RWPE2 (cell line): ENCODE data around the gene RCOR1.
"Not testable (repeated sequence)": the region's sequence is repeated elsewhere in the genome, so short reads cannot be mapped to it uniquely, and the experiment has no call there.

Experiments
- ATAC-seq: fragments of 200-7000 bp; cut with Tn5 transposase; 3 replicates; pipeline ENCODE4 v1.9.1; 2021; ENCODE audit warnings: low read depth
- DNase-seq: peaks from one replicate; pipeline ENCODE4 v3.0.0-alpha.2; 2020; ENCODE audit warnings: low spot score
- H3K27ac ChIP-seq: fragments of 450-650 bp; 2 replicates; pipeline ENCODE4 v1.5.1; 2017; ENCODE audit warnings: mild to moderate bottlenecking; ENCODE audit not compliant: poor library complexity, severe bottlenecking
- H3K27me3 ChIP-seq: fragments of 250-450 bp; sonication (Bioruptor Pico); 2 replicates; pipeline ENCODE4 v1.5.1; 2021; ENCODE audit warnings: mild to moderate bottlenecking, moderate library complexity; ENCODE audit not compliant: insufficient read depth, poor library complexity, severe bottlenecking
- H3K36me3 ChIP-seq: fragments of 250-450 bp; sonication (Bioruptor Pico); 2 replicates; pipeline ENCODE4 v1.5.1; 2020; ENCODE audit warnings: low read depth, mild to moderate bottlenecking, moderate library complexity
- H3K4me1 ChIP-seq: fragments of 250-450 bp; sonication (Bioruptor Pico); 2 replicates; pipeline ENCODE4 v1.5.1; 2021; ENCODE audit warnings: mild to moderate bottlenecking, moderate library complexity; ENCODE audit not compliant: insufficient read depth, poor library complexity, severe bottlenecking
- H3K4me3 ChIP-seq: fragments of 250-450 bp; sonication (Bioruptor Pico); 2 replicates; pipeline ENCODE4 v1.5.1; 2021; ENCODE audit warnings: mild to moderate bottlenecking, moderate library complexity; ENCODE audit not compliant: severe bottlenecking
- H3K9me3 ChIP-seq: fragments of 250-450 bp; sonication (Bioruptor Pico); 2 replicates; pipeline ENCODE4 v1.5.1; 2021; ENCODE audit warnings: mild to moderate bottlenecking, moderate library complexity; ENCODE audit not compliant: severe bottlenecking
- TF ChIP-seq, protein P1 (sequence below): fragments of 450-650 bp; IDR thresholded peaks from one replicate; pipeline ENCODE4 v1.5.1; 2017; ENCODE audit warnings: mild to moderate bottlenecking, moderate library complexity; ENCODE audit not compliant: poor library complexity, severe bottlenecking

The RCOR1 gene

DNA sequence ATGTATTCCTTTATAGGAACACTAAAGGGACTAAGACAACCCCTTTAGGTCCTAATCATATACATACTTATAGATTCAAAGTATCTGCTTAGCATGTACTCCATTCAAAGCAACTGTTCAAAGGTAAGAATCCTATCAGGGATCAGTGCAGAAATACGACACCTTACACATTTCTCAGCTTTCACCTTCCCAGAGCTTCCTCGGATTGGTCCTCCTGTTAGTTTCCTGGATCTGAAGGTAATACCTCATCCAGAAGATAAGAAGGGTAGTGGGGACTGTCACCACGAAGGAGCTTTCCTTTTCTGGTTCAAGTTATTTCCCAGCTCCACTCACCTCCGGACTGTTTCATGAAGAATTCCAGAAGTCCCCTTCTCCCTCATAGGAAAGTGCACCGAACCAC is 38.0 kb downstream of the RCOR1 start:
- Histone ChIP-seq H3K36me3 (peaks cover 18% of the 10 kb centered on the region), H3K27me3 (no peaks in the 10 kb centered on the region), H3K4me1 (peaks cover 9% of the 10 kb centered on the region), H3K4me3 (no peak overlapping the region), H3K27ac (no peak overlapping the region), H3K9me3 (no peaks in the 10 kb centered on the region)
- DNase-seq: no peak
- TF ChIP-seq, protein P1, sequence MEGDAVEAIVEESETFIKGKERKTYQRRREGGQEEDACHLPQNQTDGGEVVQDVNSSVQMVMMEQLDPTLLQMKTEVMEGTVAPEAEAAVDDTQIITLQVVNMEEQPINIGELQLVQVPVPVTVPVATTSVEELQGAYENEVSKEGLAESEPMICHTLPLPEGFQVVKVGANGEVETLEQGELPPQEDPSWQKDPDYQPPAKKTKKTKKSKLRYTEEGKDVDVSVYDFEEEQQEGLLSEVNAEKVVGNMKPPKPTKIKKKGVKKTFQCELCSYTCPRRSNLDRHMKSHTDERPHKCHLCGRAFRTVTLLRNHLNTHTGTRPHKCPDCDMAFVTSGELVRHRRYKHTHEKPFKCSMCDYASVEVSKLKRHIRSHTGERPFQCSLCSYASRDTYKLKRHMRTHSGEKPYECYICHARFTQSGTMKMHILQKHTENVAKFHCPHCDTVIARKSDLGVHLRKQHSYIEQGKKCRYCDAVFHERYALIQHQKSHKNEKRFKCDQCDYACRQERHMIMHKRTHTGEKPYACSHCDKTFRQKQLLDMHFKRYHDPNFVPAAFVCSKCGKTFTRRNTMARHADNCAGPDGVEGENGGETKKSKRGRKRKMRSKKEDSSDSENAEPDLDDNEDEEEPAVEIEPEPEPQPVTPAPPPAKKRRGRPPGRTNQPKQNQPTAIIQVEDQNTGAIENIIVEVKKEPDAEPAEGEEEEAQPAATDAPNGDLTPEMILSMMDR: no peak
- no peak for ATAC-seq

DNA sequence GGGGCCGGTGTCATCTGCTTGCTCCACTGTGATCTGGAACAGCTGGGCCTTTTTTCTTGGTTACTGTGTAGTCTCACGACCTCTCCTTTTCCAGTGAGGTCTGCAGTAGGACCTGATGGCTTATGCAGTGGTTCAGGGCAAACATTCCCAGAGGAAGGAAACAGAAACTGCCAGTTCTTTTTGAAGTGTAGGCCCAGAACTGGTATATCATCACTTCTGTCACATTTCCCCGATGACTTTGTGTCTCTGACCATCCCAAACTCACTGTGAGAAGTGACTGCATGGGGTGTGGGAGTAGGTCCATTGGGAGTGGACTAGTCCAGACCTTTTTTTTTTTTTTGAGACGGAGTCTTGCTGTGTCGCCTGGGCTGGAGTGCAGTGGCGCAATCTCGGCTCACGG is 38.4 kb downstream of the RCOR1 start:
- Histone ChIP-seq H3K27me3 (no peaks in the 10 kb centered on the region), H3K4me1 (peaks cover 9% of the 10 kb centered on the region), H3K27ac (no peak overlapping the region), H3K9me3 (no peaks in the 10 kb centered on the region), H3K36me3 (peaks cover 18% of the 10 kb centered on the region), H3K4me3 (no peak overlapping the region)
- DNase-seq: no peak
- TF ChIP-seq, protein P1: no peak
- ATAC-seq: no peak

DNA sequence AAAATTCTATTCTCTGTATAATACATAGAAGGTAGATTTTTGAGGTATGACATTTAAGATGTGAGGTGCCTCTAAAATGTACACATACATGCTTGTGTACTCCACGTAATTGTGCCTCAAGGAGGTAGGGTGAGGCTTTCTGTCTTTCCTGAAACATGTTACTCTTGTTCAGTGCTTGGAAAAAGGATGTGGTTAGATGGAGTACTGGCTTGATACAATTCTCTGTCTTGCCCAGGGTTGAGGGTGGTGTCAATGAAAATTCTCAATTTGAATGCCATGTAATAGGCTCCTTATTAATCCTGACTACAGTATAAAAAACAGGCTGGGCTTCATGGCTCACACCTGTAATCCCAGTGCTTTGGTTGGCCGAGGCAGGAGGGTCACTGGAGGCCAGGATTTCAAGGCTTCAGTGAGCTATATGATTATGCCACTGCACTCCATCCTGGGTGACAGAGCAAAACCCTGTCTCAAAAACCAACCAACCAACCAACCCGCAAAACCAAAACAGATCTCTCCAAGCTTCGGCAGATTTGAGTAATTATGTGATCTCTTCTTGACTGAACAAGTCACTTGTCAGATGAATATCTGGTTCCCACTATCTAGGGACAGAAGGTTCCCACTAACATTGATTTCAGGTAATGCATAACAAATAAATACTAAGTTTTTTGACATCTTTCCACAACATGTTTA is 41.6 kb downstream of the RCOR1 start:
- TF ChIP-seq, protein P1: no peak
- DNase-seq (no peak), ATAC-seq (no peak)
- no peak overlapping the region for H3K27ac ChIP-seq
- H3K4me3 ChIP-seq: no peak overlapping the region
- H3K4me1 ChIP-seq: peaks cover 9% of the 10 kb centered on the region
- H3K27me3 ChIP-seq: no peaks in the 10 kb centered on the region
- peaks cover 18% of the 10 kb centered on the region for H3K36me3 ChIP-seq
- no peaks in the 10 kb centered on the region for H3K9me3 ChIP-seq

DNA sequence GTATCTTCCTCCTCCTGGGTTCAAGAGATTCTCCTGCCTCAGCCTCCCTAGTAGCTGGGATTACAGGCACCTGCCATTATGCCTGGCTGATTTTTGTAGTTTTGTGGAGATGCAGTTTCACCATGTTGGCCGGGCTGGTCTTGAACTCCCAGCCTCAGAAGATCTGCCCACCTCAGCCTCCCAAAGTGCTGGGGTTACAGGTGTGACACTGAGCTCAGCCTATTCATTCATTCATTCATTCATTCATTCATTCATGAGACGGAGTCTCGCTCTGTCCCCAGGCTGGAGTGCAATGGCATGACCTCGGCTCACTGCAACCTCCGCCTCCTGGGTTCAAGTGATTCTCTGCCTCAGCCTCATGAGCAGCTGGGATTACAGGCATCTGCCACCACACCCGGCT is 47.2 kb downstream of the RCOR1 start:
- not testable (repeated sequence) for H3K9me3 ChIP-seq, DNase-seq, H3K4me1 ChIP-seq, H3K27me3 ChIP-seq, ATAC-seq, H3K27ac ChIP-seq, H3K4me3 ChIP-seq
- H3K36me3 ChIP-seq: peaks cover 11% of the 10 kb centered on the region

DNA sequence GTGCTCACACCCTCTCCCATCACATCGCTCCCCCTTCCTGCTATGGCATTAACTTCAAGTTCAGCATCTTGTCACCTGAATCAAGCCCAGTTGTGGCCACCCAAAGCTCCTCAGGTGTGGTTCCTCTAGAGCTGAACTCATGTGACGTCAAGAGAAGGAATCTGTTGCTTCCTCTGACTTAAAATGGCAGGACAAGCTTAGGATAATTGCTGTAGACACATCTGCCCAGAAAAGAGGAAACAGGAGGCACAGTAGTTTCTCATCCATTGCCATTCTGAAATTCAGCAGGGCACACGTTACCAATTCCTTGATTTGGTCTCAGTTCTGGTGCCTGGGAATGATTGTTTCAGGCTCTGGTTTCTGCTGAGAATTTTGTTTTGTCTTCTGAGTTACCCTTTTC is 52.1 kb downstream of the RCOR1 start:
- Histone ChIP-seq H3K4me1 (peaks cover 9% of the 10 kb centered on the region), H3K36me3 (peaks cover 11% of the 10 kb centered on the region), H3K4me3 (no peak overlapping the region), H3K27me3 (no peaks in the 10 kb centered on the region), H3K27ac (no peak overlapping the region), H3K9me3 (no peaks in the 10 kb centered on the region)
- DNase-seq: no peak
- no peak for ATAC-seq
- TF ChIP-seq, protein P1: no peak
